Measurements from ENCODE around the gene OPCML. TPM values are rescaled to one million over a fixed set of nuclear protein-coding genes. Genes with fewer than 3 reads are reported as not detected.

Gene OPCML
- total RNA-seq, 1 donor from 2014 or later, result not detected

DNA sequence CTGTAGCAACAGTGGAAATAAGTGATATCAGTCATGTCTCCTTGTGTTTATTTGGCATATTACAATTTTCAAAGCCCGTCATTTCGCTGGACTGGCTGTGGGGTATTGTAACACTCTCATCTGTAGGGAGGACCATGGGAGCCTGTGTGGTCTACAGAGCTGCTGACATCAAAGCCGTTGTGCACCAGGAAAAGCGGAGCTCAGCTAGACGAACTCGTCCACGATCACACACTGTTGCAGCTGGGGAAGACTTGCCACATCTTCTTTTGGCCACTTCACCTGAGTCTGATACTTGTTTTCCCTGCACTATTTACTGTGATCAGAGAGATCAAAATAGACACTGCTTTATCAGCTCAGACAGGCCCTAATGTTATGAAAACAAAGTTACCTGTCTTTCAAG lies 741.3 kb downstream of the OPCML start:
- CTCF ChIA-PET, result no interaction called here
- Mint-ChIP-seq H3K27me3 (no peaks in the 10 kb centered on the region), H3K27ac (no peak overlapping the region), H3K4me3 (no peak overlapping the region), H3K36me3 (ENCODE audit: low read depth) (no peaks in the 10 kb centered on the region), H3K4me1 (no peaks in the 10 kb centered on the region), H3K9me3 (no peaks in the 10 kb centered on the region)
- POLR2A ChIA-PET, result no interaction called here
- intact Hi-C loops (cut with micrococcal nuclease), result no loop called here
- DNase-seq (no peak), ATAC-seq (ENCODE audit: low read depth) (no peak)
- TF ChIP-seq CTCF (IDR thresholded peaks at IDR 0.05), result no peak

DNA sequence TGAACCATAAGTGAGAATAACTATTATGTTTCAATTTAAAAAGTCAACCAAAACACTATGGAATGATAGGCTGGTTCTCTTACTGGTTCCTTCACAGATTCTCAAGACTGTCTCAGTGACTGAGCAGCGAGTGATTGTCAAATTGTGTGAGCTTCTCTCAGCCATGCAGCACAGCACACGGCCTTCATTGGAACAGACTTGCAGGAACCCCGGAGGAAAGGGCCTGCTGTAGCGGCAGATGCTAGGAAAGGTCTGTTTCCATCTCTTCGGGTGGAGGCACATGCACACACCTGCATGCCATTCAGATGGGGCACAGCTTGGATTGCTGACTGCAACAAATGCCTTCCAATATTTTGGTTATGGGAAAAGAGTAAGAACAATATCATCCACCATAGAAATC lies 741.8 kb downstream of the OPCML start:
- CTCF ChIA-PET, result no interaction called here
- Mint-ChIP-seq H3K27me3 (no peaks in the 10 kb centered on the region), H3K4me1 (no peaks in the 10 kb centered on the region), H3K36me3 (ENCODE audit: low read depth) (no peaks in the 10 kb centered on the region), H3K9me3 (no peaks in the 10 kb centered on the region), H3K4me3 (no peak overlapping the region), H3K27ac (no peak overlapping the region)
- TF ChIP-seq CTCF (IDR thresholded peaks at IDR 0.05), result no peak
- DNase-seq (no peak), ATAC-seq (ENCODE audit: low read depth) (no peak)
- intact Hi-C loops (cut with micrococcal nuclease), result no loop called here
- POLR2A ChIA-PET, result no interaction called here

DNA sequence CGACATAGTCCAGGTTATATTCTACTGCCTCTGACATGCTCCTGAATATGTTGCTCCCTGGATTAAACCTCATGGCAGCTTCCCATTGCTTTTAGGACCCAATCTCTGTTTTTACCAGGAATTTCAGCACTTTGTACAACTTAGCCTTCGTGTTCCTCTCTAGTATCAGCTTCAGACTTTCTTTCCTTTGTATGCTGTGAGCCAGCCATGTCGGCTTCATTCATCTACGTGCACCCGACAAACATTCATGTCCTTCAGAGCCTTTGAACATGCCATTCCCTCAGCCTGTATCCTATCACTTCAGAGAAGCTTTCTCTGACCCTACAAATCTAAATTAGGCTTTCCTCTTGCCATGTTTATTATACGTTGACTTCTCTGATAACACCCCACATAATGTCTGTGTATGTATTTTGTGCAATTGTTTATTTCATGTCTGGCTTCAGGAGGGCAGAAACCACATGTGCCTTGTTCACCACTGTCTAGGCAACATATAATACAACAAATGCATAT lies 743.4 kb downstream of the OPCML start:
- ChIA-PET CTCF (no interaction called here), POLR2A (no interaction called here)
- ATAC-seq (ENCODE audit: low read depth), result no peak
- Mint-ChIP-seq H3K27ac (no peak overlapping the region), H3K4me1 (no peaks in the 10 kb centered on the region), H3K27me3 (no peaks in the 10 kb centered on the region), H3K4me3 (no peak overlapping the region), H3K9me3 (no peaks in the 10 kb centered on the region), H3K36me3 (ENCODE audit: low read depth) (no peaks in the 10 kb centered on the region)
- no peak for TF ChIP-seq CTCF (IDR thresholded peaks at IDR 0.05)
- no peak for DNase-seq
- intact Hi-C loops (cut with micrococcal nuclease), result no loop called here

GRCh38 chr11:132785878-132786277 lies 746.4 kb downstream of the OPCML start:
- TF ChIP-seq CTCF (IDR thresholded peaks at IDR 0.05), result no peak
- no peak overlapping the region for H3K4me3 Mint-ChIP-seq
- H3K36me3 Mint-ChIP-seq (ENCODE audit: low read depth), result no peaks in the 10 kb centered on the region
- ATAC-seq (ENCODE audit: low read depth) (no peak), DNase-seq (no peak)
- H3K27ac Mint-ChIP-seq, result no peak overlapping the region
- CTCF ChIA-PET, result no interaction called here
- intact Hi-C loops (cut with micrococcal nuclease), result no loop called here
- H3K4me1 Mint-ChIP-seq, result no peaks in the 10 kb centered on the region
- POLR2A ChIA-PET, result no interaction called here
- H3K27me3 Mint-ChIP-seq, result no peaks in the 10 kb centered on the region
- no peaks in the 10 kb centered on the region for H3K9me3 Mint-ChIP-seq

- intact Hi-C loops (cut with micrococcal nuclease), result no loop called here
- DNase-seq (no peak), ATAC-seq (ENCODE audit: low read depth) (no peak)
- no peak for TF ChIP-seq CTCF (IDR thresholded peaks at IDR 0.05)
- Mint-ChIP-seq H3K27me3 (no peaks in the 10 kb centered on the region), H3K9me3 (no peaks in the 10 kb centered on the region), H3K4me1 (no peaks in the 10 kb centered on the region), H3K27ac (no peak overlapping the region), H3K4me3 (no peak overlapping the region), H3K36me3 (ENCODE audit: low read depth) (no peaks in the 10 kb centered on the region)
- ChIA-PET CTCF (no interaction called here), POLR2A (no interaction called here)
Measured at GRCh38 chr11:132784441-132784840, 747.9 kb downstream of the OPCML start.

Measured in activated B cell treated with CpG ODN at 0.5 μM for 24 hours (primary cell).